ENCODE measurements around the gene PRR23E. TPM values are rescaled to one million over a fixed set of nuclear protein-coding genes. Genes with fewer than 3 reads are reported as not detected.

The PRR23E gene
- polyA plus RNA-seq, 1 of the 3 experiments (the other 2 are of a cell fraction) = not detected

GRCh38 chr3:127206611-127207516 lies 13.9 kb downstream of the PRR23E start:
- H3K27ac ChIP-seq (ENCODE audit: low read depth in 2 of 2, low read length in 1 of 2) = no peak overlapping the region
- no peak overlapping the region for H3K4me3 ChIP-seq (ENCODE audit: low read depth in 2 of 2, low read length in 1 of 2)
- CTCF ChIA-PET = interaction anchor here (1.5 kb wide), 1 partner anchor 64 kb away, joined by 5 read pairs; no protein-coding TSS in a partner anchor
- peaks cover 3% of the 10 kb centered on the region; the same call in 1 of the 2 replicates for H3K9me3 ChIP-seq
- no peak for DNase-seq
- POLR2A ChIA-PET = no interaction called here
- H3K27me3 ChIP-seq (ENCODE audit: insufficient read depth) = no peaks in the 10 kb centered on the region
- H3K4me1 ChIP-seq (ENCODE audit: control insufficient read depth in 1 of 2, insufficient read depth in 2 of 2, low read depth in 1 of 2, low read length in 1 of 2) = peaks cover 0 to 26% of the 10 kb centered on the region in 2 experiments; a peak in 1 of 4 replicates
- no peaks in the 10 kb centered on the region for H3K79me2 ChIP-seq (ENCODE audit: insufficient read depth)
- H4K20me1 ChIP-seq (ENCODE audit: insufficient read depth) = no peaks in the 10 kb centered on the region
- WGBS (ENCODE audit: low lambda C conversion rate) = 60% methylated on average over 12 of the region's 15 CpGs
- no peaks in the 10 kb centered on the region for H3K9me2 ChIP-seq
- no peak overlapping the region for H3K9ac ChIP-seq
- no peak overlapping the region for H2AFZ ChIP-seq (ENCODE audit: low read depth)
- H3K4me2 ChIP-seq = no peak overlapping the region
- no peaks in the 10 kb centered on the region for H3K36me3 ChIP-seq (replicated peaks in 1 of 2; ENCODE audit: control insufficient read depth in 1 of 2, insufficient read depth in 2 of 2, low read length in 1 of 2)
- TF ChIP-seq USF2 (IDR thresholded peaks at IDR 0.05; ENCODE audit: borderline replicate concordance, low read depth, low read length) (no peak), FOSL2 (IDR thresholded peaks at IDR 0.05; ENCODE audit: borderline replicate concordance, low read depth) (no peak), TEAD4 (IDR thresholded peaks at IDR 0.05; ENCODE audit: borderline replicate concordance, insufficient read depth) (no peak), PBX3 (IDR thresholded peaks at IDR 0.05) (no peak)
- H3F3A ChIP-seq (replicated peaks; ENCODE audit: insufficient read depth) = peaks cover 4% of the 10 kb centered on the region

GRCh38 chr3:127207727-127208482 lies 15.0 kb downstream of the PRR23E start:
- no peak overlapping the region for H3K4me2 ChIP-seq
- CTCF ChIA-PET = no interaction called here
- no peaks in the 10 kb centered on the region for H3K79me2 ChIP-seq (ENCODE audit: insufficient read depth)
- H3K27me3 ChIP-seq (ENCODE audit: insufficient read depth) = no peaks in the 10 kb centered on the region
- H3K9ac ChIP-seq = no peak overlapping the region
- no peaks in the 10 kb centered on the region for H4K20me1 ChIP-seq (ENCODE audit: insufficient read depth)
- H3K4me1 ChIP-seq (ENCODE audit: control insufficient read depth in 1 of 2, insufficient read depth in 2 of 2, low read depth in 1 of 2, low read length in 1 of 2) = peaks cover 0 to 26% of the 10 kb centered on the region in 2 experiments; a peak in 1 of 4 replicates
- DNase-seq = no peak
- 73% methylated on average over 6 of the region's 8 CpGs for WGBS (ENCODE audit: low lambda C conversion rate)
- POLR2A ChIA-PET = no interaction called here
- no peaks in the 10 kb centered on the region for H3K36me3 ChIP-seq (replicated peaks in 1 of 2; ENCODE audit: control insufficient read depth in 1 of 2, insufficient read depth in 2 of 2, low read length in 1 of 2)
- H3K27ac ChIP-seq (ENCODE audit: low read depth in 2 of 2, low read length in 1 of 2) = no peak overlapping the region; a peak in 1 of 4 replicates
- no peak for TF ChIP-seq GATA2 (CRISPR knock-in tag; IDR thresholded peaks at IDR 0.05)
- no peak for TF ChIP-seq TAF1 (IDR thresholded peaks at IDR 0.05; ENCODE audit: borderline replicate concordance, low read depth, low read length)
- no peak overlapping the region for H2AFZ ChIP-seq (ENCODE audit: low read depth)
- 0 out of 2 replicates have a peak, but pooled peaks cover 2% of the 10 kb centered on the region for H3K9me3 ChIP-seq
- H3F3A ChIP-seq (replicated peaks; ENCODE audit: insufficient read depth) = peaks cover 4% of the 10 kb centered on the region
- H3K4me3 ChIP-seq (ENCODE audit: low read depth in 2 of 2, low read length in 1 of 2) = no peak overlapping the region
- H3K9me2 ChIP-seq = no peaks in the 10 kb centered on the region

Data from SK-N-SH (cell line).